SU-DHL-6 (cell line): Measurements from ENCODE around the gene ENO1.

Experiments
- H2AFZ ChIP-seq: fragments of 200-600 bp; sonication (generic); 2 replicates; pipeline ENCODE4 v1.6.1; 2014; ENCODE audit warnings: low read depth, mild to moderate bottlenecking, moderate library complexity, mixed read lengths, antibody characterized with exemption, low read length; ENCODE audit not compliant: severe bottlenecking
- H3F3A ChIP-seq: fragments of 200-600 bp; shearing (Covaris generic); 2 replicates; pipeline ENCODE4 v1.6.0; 2016; ENCODE audit warnings: antibody characterized with exemption, mild to moderate bottlenecking; ENCODE audit not compliant: insufficient read depth
- H3K27ac ChIP-seq: fragments of 200-600 bp; sonication (generic); 2 replicates; pipeline ENCODE4 v1.5.1; 2016; ENCODE audit warnings: low read depth, mild to moderate bottlenecking, low read length, moderate library complexity, mixed read lengths
- H3K27me3 ChIP-seq: fragments of 200-600 bp; sonication (generic), shearing (Covaris generic); 2 replicates; pipeline ENCODE4 v1.6.0; 2014; ENCODE audit warnings: mild to moderate bottlenecking, low read length
- H3K36me3 ChIP-seq: fragments of 200-600 bp; sonication (generic); 2 replicates; pipeline ENCODE4 v1.6.1; 2014; ENCODE audit warnings: mild to moderate bottlenecking, low read length, mixed read lengths
- H3K4me2 ChIP-seq: fragments of 300-600, 200-600 bp; shearing (Covaris generic), sonication (generic); 2 replicates; pipeline ENCODE4 v1.6.0; 2014; ENCODE audit warnings: low read length, low read depth, mild to moderate bottlenecking; ENCODE audit not compliant: poor library complexity, severe bottlenecking
- H3K4me3 ChIP-seq: fragments of 200-600 bp; sonication (generic); 2 replicates; pipeline ENCODE4 v1.5.1; 2014; ENCODE audit warnings: antibody characterized with exemption, low read length, mild to moderate bottlenecking, mixed read lengths; ENCODE audit not compliant: insufficient read depth, poor library complexity, severe bottlenecking
- H3K79me2 ChIP-seq: fragments of 200-600 bp; sonication (generic); 2 replicates; pipeline ENCODE4 v1.6.1; 2014; ENCODE audit warnings: mild to moderate bottlenecking, low read length, moderate library complexity; ENCODE audit not compliant: insufficient read depth
- H3K9ac ChIP-seq: fragments of 200-600 bp; sonication (generic); 2 replicates; pipeline ENCODE4 v1.7.0; 2014; ENCODE audit warnings: mild to moderate bottlenecking, low read length
- H3K9me2 ChIP-seq: fragments of 200-600 bp; sonication (generic); replicated peaks from 2 replicates; pipeline ENCODE4 v1.6.1; 2014; ENCODE audit warnings: low read length; ENCODE audit not compliant: insufficient read depth
- H3K9me3 ChIP-seq: fragments of 200-600 bp; sonication (generic); 2 replicates; pipeline ENCODE4 v1.6.1; 2014; ENCODE audit warnings: low read length, mixed read lengths; ENCODE audit not compliant: insufficient read depth
- H4K20me1 ChIP-seq: fragments of 200-600 bp; sonication (generic); 2 replicates; pipeline ENCODE4 v1.6.1; 2014; ENCODE audit warnings: low read depth, mild to moderate bottlenecking, antibody characterized with exemption, low read length, moderate library complexity, mixed read lengths
- EZH2phosphoT487 ChIP-seq: fragments of 200-600 bp; sonication (generic), shearing (Covaris generic); conservative IDR thresholded peaks from 2 replicates; pipeline ENCODE4 v1.6.1; 2018; ENCODE audit warnings: mild to moderate bottlenecking, antibody characterized with exemption, low read length, moderate library complexity, mixed read lengths
- TF ChIP-seq, protein P1 (sequence below): fragments of 200-600 bp; sonication (generic); IDR thresholded peaks from one replicate; pipeline ENCODE4 v1.5.1; 2017; ENCODE audit warnings: antibody characterized with exemption, mild to moderate bottlenecking, low read length, moderate library complexity; ENCODE audit not compliant: insufficient read depth, poor library complexity, severe bottlenecking

Gene ENO1

GRCh38 chr1:8866173-8866791, 12.2 kb downstream of the ENO1 start:
- TF ChIP-seq EZH2phosphoT487, result no peak
- TF ChIP-seq, protein P1, sequence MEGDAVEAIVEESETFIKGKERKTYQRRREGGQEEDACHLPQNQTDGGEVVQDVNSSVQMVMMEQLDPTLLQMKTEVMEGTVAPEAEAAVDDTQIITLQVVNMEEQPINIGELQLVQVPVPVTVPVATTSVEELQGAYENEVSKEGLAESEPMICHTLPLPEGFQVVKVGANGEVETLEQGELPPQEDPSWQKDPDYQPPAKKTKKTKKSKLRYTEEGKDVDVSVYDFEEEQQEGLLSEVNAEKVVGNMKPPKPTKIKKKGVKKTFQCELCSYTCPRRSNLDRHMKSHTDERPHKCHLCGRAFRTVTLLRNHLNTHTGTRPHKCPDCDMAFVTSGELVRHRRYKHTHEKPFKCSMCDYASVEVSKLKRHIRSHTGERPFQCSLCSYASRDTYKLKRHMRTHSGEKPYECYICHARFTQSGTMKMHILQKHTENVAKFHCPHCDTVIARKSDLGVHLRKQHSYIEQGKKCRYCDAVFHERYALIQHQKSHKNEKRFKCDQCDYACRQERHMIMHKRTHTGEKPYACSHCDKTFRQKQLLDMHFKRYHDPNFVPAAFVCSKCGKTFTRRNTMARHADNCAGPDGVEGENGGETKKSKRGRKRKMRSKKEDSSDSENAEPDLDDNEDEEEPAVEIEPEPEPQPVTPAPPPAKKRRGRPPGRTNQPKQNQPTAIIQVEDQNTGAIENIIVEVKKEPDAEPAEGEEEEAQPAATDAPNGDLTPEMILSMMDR, result no peak
- no peaks in the 10 kb centered on the region for H3K9me3 ChIP-seq
- no peak overlapping the region for H2AFZ ChIP-seq
- peaks cover 15% of the 10 kb centered on the region for H3K79me2 ChIP-seq
- H3F3A ChIP-seq, result peaks cover 47% of the 10 kb centered on the region
- H3K27ac ChIP-seq, result no peak overlapping the region
- no peak overlapping the region for H3K4me3 ChIP-seq
- H4K20me1 ChIP-seq, result peaks cover 32% of the 10 kb centered on the region
- no peaks in the 10 kb centered on the region for H3K9me2 ChIP-seq
- H3K4me2 ChIP-seq, result no peak overlapping the region
- no peak overlapping the region for H3K9ac ChIP-seq
- H3K36me3 ChIP-seq, result peaks cover 70% of the 10 kb centered on the region
- H3K27me3 ChIP-seq, result no peaks in the 10 kb centered on the region

GRCh38 chr1:8864713-8865344, 13.7 kb downstream of the ENO1 start:
- TF ChIP-seq EZH2phosphoT487, result no peak
- TF ChIP-seq, protein P1, result no peak
- no peak overlapping the region for H3K27ac ChIP-seq
- H4K20me1 ChIP-seq, result peaks cover 18% of the 10 kb centered on the region; the same call in 1 of the 2 replicates
- peaks cover 58% of the 10 kb centered on the region for H3F3A ChIP-seq
- no peaks in the 10 kb centered on the region for H3K9me2 ChIP-seq
- no peaks in the 10 kb centered on the region for H3K27me3 ChIP-seq
- no peak overlapping the region for H3K9ac ChIP-seq
- no peaks in the 10 kb centered on the region for H3K9me3 ChIP-seq
- peaks cover 67% of the 10 kb centered on the region for H3K36me3 ChIP-seq
- no peak overlapping the region for H2AFZ ChIP-seq
- H3K4me2 ChIP-seq, result no peak overlapping the region
- peaks cover 3% of the 10 kb centered on the region; the same call in 1 of the 2 replicates for H3K79me2 ChIP-seq
- no peak overlapping the region for H3K4me3 ChIP-seq

DNA sequence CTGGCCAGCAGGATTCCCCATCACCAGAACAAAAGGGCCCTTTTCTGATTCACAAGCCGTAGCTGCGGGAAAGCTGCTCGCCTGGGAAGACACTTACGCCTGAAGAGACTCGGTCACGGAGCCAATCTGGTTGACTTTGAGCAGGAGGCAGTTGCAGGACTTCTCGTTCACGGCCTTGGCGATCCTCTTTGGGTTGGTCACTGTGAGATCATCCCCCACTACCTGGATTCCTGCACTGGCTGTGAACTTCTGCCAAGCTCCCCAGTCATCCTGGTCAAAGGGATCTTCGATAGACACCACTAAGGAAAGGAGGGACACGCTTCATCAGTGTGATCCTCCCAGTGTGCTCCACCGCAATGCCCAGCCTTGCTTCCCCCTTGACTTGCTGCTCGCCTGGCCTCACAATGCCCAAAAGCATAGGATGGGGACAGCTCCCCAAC, 14.7 kb downstream of the ENO1 start:
- no peaks in the 10 kb centered on the region for H3K79me2 ChIP-seq
- no peak overlapping the region for H3K27ac ChIP-seq
- H2AFZ ChIP-seq, result no peak overlapping the region
- no peaks in the 10 kb centered on the region for H3K27me3 ChIP-seq
- H3K4me2 ChIP-seq, result no peak overlapping the region
- TF ChIP-seq, protein P1, result no peak
- no peak for TF ChIP-seq EZH2phosphoT487
- no peak overlapping the region for H3K4me3 ChIP-seq
- no peaks in the 10 kb centered on the region for H3K9me2 ChIP-seq
- H3K9ac ChIP-seq, result no peak overlapping the region
- H4K20me1 ChIP-seq, result peaks cover 10% of the 10 kb centered on the region; the same call in 1 of the 2 replicates
- peaks cover 61% of the 10 kb centered on the region for H3F3A ChIP-seq
- no peaks in the 10 kb centered on the region for H3K9me3 ChIP-seq
- H3K36me3 ChIP-seq, result peaks cover 62% of the 10 kb centered on the region
